Keratinocyte (primary cell): ENCODE data around the gene TOM1L2. TPM values are rescaled to one million over a fixed set of nuclear protein-coding genes. Genes with fewer than 3 reads are reported as not detected.

Experiments used
- DNase-seq: peaks from one replicate; pipeline ENCODE4 v3.0.0-alpha.2; 2011; ENCODE audit warnings: low read depth, missing footprints, low spot score
- FAIRE-seq: peaks from 2 replicates; lab custom pipeline; 2011; peaks lifted over from hg19 to GRCh38; lab: Jason Lieb, UNC
- H2AFZ ChIP-seq: 2 replicates; pipeline ENCODE4 v1.6.0; 2012; ENCODE audit warnings: low read length, control low read depth, inconsistent platforms; ENCODE audit not compliant: control insufficient read depth
- H3K27ac ChIP-seq: 2 replicates; pipeline ENCODE4 v1.5.1; 2011; ENCODE audit warnings: low read length; ENCODE audit not compliant: control insufficient read depth, insufficient read depth
- H3K27me3 ChIP-seq: 3 replicates; pipeline ENCODE4 v1.6.0; 2011; ENCODE audit warnings: low read length; ENCODE audit not compliant: control insufficient read depth, insufficient read depth; ENCODE audit errors: extremely low read depth
- H3K36me3 ChIP-seq, 2 experiments: 2 replicates in 1 of 2; 3 replicates in 1 of 2; pipeline ENCODE4 v1.5.1; 2011; ENCODE audit warnings: low read length in 2 of 2, mild to moderate bottlenecking in 1 of 2; ENCODE audit not compliant: control insufficient read depth in 2 of 2, insufficient read depth in 2 of 2; ENCODE audit errors: extremely low read depth in 1 of 2
- H3K4me1 ChIP-seq: 3 replicates; pipeline ENCODE4 v1.5.1; 2011; ENCODE audit warnings: low read length; ENCODE audit not compliant: control insufficient read depth, insufficient read depth; ENCODE audit errors: extremely low read depth
- H3K4me2 ChIP-seq: 3 replicates; pipeline ENCODE4 v1.6.0; 2011; ENCODE audit warnings: low read depth, low read length; ENCODE audit not compliant: control insufficient read depth, insufficient read depth; ENCODE audit errors: extremely low read depth
- H3K4me3 ChIP-seq, 3 experiments: fragments of 200-600 bp in 1 of 3; sonication (generic) in 1 of 3; 2 replicates in 2 of 3; 3 replicates in 1 of 3; pipeline ENCODE4 v1.5.1; 2011 to 2016; ENCODE audit warnings: low read length in 3 of 3, mild to moderate bottlenecking in 3 of 3, control low read depth in 2 of 3, inconsistent platforms in 1 of 3, low read depth in 1 of 3, mixed read lengths in 1 of 3, mixed run types in 1 of 3, moderate library complexity in 1 of 3; ENCODE audit not compliant: control insufficient read depth in 2 of 3, insufficient read depth in 2 of 3; ENCODE audit errors: extremely low read depth in 1 of 3
- H3K79me2 ChIP-seq: 2 replicates; pipeline ENCODE4 v1.6.0; 2012; ENCODE audit warnings: low read length; ENCODE audit not compliant: control insufficient read depth, insufficient read depth
- H3K9ac ChIP-seq: 3 replicates; pipeline ENCODE4 v1.6.0; 2011; ENCODE audit warnings: low read length; ENCODE audit not compliant: control insufficient read depth, insufficient read depth; ENCODE audit errors: extremely low read depth
- H3K9me1 ChIP-seq: 3 replicates; pipeline ENCODE4 v1.6.0; 2011; ENCODE audit warnings: low read length; ENCODE audit not compliant: control insufficient read depth, insufficient read depth; ENCODE audit errors: extremely low read depth
- H3K9me3 ChIP-seq: 2 replicates; pipeline ENCODE4 v1.5.1; 2012; ENCODE audit warnings: low read depth, low read length; ENCODE audit not compliant: control insufficient read depth
- H4K20me1 ChIP-seq: 3 replicates; pipeline ENCODE4 v1.6.0; 2011; ENCODE audit warnings: low read length; ENCODE audit not compliant: control insufficient read depth, insufficient read depth; ENCODE audit errors: extremely low read depth
- EZH2 ChIP-seq: IDR thresholded peaks from one replicate; pipeline ENCODE4 v1.6.1; 2012; ENCODE audit warnings: inconsistent platforms, mild to moderate bottlenecking, low read length, moderate library complexity
- dilution Hi-C: fragments of 300-500 bp; cut with MboI; formaldehyde crosslinking; loops from one replicate; pipeline ENCODE4 v1.7.0; 2020; ENCODE audit warnings: low sequenced_read_pairs; ENCODE audit not compliant: extremely low pct_ligation_motif_present
- polyA plus RNA-seq, 5 experiments: library from polyadenylated mRNA; depleted of rRNA in 3 of 5; stranded (reverse) in 3 of 5; stranded (forward) in 1 of 5; unstranded in 1 of 5; fragments of >200 nt; gene quantifications; 1 replicate in 1 of 5; 2 replicates in 3 of 5; 3 replicates in 1 of 5; pipeline versions ENCODE4 v1.2.1 to v1.2.3, GENCODE V29; 2011 to 2012; ENCODE audit warnings: missing spikeins in 2 of 5, low read depth in 1 of 5, low replicate concordance in 1 of 5
- TF ChIP-seq, protein P1 (sequence below), 3 experiments: IDR thresholded peaks in 1 of 3; conservative IDR thresholded peaks in 1 of 3; optimal IDR thresholded peaks in 1 of 3; 2 replicates in 2 of 3; 3 replicates in 1 of 3; pipeline versions ENCODE3 to v1.5.1; 2011; ENCODE audit warnings: low read length in 3 of 3, mild to moderate bottlenecking in 3 of 3, moderate library complexity in 2 of 3, control low read depth in 1 of 3, inconsistent platforms in 1 of 3; ENCODE audit not compliant: insufficient read depth in 2 of 3; ENCODE audit errors: extremely low read depth in 1 of 3

TOM1L2 gene
- polyA plus RNA-seq, 1 donor (not counting 4 experiments of a cell fraction or from before 2014, with no cell fraction given) = 36.3 TPM

DNA sequence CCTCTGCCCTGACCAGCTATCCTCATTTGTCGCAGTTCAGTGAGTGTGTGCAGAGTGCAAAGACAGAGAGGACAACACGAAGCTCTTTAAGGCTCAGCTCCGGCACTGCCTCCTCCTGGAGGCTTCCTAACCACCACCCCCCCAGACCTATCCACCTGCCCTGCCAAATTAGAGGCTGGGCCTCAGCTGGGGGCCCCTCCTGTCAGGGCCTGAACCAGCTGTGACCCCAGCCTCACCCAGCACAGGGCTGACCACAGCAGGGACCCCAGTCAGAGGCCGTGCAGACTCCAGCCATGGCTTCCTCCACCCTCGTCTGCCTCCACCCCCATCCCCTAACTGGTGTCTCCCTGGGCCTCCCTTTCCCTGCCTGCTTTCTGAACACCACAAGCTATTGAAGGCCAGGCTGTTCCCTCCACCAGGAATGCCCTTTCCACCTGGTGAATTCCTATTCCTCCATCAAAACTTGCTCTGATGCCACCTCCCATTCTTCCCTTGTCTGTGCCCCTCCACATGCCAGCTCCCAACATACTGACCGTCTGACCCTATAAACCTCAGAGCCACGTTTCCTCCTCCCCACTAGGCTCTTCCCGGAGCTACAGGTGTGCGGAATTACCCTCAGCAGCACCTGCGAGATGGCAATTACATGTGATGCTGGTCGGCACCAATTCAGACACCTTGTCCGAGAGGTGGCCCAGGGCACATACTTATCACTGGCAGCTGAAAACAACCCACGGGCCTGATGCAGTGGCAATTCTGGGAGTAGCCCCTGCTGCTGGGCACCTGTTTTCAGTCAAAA is 144.2 kb downstream of the TOM1L2 start:
- H4K20me1 ChIP-seq = peaks cover 23% of the 10 kb centered on the region

DNA sequence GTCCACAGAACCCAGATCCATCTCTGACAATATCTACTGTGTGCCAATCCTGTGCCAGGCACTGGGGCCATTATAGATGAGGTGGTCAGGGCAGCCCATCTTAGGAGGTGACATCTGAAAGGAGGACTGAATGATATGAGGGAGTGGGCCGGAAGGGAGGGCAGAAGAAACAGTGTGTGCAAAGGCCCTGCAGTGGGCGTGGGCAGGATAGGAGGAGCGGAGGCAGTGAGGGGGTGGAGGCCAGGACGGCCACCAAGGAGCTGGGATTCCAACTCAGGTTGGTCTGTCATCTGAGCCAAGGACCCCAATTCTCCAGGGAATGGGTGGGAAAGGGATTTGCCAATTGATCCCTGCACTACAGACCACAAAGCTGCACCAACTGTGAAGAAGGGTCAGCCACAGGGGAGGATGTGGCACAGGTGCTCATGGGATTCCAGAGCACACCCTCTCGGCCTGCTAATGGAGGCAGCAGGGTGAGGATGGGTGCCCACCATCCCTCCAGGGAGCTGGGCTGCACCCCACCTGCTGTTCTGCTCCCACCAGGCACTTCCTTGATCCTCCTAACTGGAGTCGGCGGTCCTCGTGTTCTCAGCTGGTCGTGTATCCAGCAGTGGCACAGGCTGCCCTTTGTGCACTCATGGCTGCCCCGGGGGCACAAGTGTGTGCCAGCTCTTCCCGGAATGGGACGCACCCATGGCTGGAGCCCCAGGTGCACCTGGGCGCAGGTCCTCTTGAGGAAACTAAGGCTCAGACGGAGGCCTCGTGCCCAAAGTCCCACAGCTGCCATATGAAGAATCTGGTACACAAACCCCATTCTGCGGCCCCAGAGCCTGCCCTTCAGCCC is 145.0 kb downstream of the TOM1L2 start:
- peaks cover 58% of the 10 kb centered on the region for H3K4me1 ChIP-seq
- FAIRE-seq (no peak), DNase-seq (no peak)
- H3K27ac ChIP-seq = peak overlapping the region; percentile 22
- no peaks in the 10 kb centered on the region for H3K27me3 ChIP-seq
- no peaks in the 10 kb centered on the region for H3K9me3 ChIP-seq
- TF ChIP-seq EZH2 = no peak
- TF ChIP-seq, protein P1, sequence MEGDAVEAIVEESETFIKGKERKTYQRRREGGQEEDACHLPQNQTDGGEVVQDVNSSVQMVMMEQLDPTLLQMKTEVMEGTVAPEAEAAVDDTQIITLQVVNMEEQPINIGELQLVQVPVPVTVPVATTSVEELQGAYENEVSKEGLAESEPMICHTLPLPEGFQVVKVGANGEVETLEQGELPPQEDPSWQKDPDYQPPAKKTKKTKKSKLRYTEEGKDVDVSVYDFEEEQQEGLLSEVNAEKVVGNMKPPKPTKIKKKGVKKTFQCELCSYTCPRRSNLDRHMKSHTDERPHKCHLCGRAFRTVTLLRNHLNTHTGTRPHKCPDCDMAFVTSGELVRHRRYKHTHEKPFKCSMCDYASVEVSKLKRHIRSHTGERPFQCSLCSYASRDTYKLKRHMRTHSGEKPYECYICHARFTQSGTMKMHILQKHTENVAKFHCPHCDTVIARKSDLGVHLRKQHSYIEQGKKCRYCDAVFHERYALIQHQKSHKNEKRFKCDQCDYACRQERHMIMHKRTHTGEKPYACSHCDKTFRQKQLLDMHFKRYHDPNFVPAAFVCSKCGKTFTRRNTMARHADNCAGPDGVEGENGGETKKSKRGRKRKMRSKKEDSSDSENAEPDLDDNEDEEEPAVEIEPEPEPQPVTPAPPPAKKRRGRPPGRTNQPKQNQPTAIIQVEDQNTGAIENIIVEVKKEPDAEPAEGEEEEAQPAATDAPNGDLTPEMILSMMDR (optimal IDR thresholded peaks at IDR 0.05 in 1 of 3, IDR thresholded peaks at IDR 0.05 in 1 of 3, conservative IDR thresholded peaks at IDR 0.05 in 1 of 3; ENCODE audit: extremely low read depth in 1 of 3, insufficient read depth in 2 of 3, low read length in 3 of 3) = no peak
- H3K9me1 ChIP-seq = peaks cover 4% of the 10 kb centered on the region
- H3K4me2 ChIP-seq = no peak overlapping the region
- H3K79me2 ChIP-seq = peaks cover 82% of the 10 kb centered on the region
- no peak overlapping the region for H2AFZ ChIP-seq
- no peak overlapping the region for H3K9ac ChIP-seq
- peaks cover 15 to 28% of the 10 kb centered on the region in 2 experiments for H3K36me3 ChIP-seq
- no peak overlapping the region for H3K4me3 ChIP-seq
- peaks cover 27% of the 10 kb centered on the region for H4K20me1 ChIP-seq
- dilution Hi-C loops = no loop called here

More for the DNA sequence above, 144.2 kb downstream of the TOM1L2 start:
- TF ChIP-seq, protein P1 (optimal IDR thresholded peaks at IDR 0.05 in 1 of 3, IDR thresholded peaks at IDR 0.05 in 1 of 3, conservative IDR thresholded peaks at IDR 0.05 in 1 of 3; ENCODE audit: extremely low read depth in 1 of 3, insufficient read depth in 2 of 3, low read length in 3 of 3) = no peak
- no peak for TF ChIP-seq EZH2
- Histone ChIP-seq H3K9ac (no peak overlapping the region), H3K4me1 (peaks cover 52% of the 10 kb centered on the region), H3K79me2 (peaks cover 82% of the 10 kb centered on the region), H3K9me1 (peaks cover 2% of the 10 kb centered on the region), H2AFZ (no peak overlapping the region), H3K27me3 (no peaks in the 10 kb centered on the region), H3K4me2 (no peak overlapping the region), H3K9me3 (no peaks in the 10 kb centered on the region), H3K27ac (no peak overlapping the region), H3K36me3 (peaks cover 15 to 26% of the 10 kb centered on the region in 2 experiments), H3K4me3 (no peak overlapping the region)
- FAIRE-seq (no peak), DNase-seq (no peak)
- dilution Hi-C loops = no loop called here
